Mucosa of gallbladder (tissue), 1 donor: ENCODE results near the gene VWC2L. TPM values are rescaled to one million over a fixed set of nuclear protein-coding genes. Genes with fewer than 3 reads are reported as not detected.

Source experiments
- DNase-seq: peaks from one replicate; pipeline ENCODE4 v3.0.0-alpha.2; 2020; ENCODE audit warnings: low spot score
- total RNA-seq: library from RNA; stranded (reverse); gene quantifications from one replicate; pipeline ENCODE4 v1.2.1, GENCODE V29; 2021
- donor health status: DM: no; HTN: no; CAD: no.

Gene VWC2L
- total RNA-seq, 1 donor from 2014 or later: not detected

DNA sequence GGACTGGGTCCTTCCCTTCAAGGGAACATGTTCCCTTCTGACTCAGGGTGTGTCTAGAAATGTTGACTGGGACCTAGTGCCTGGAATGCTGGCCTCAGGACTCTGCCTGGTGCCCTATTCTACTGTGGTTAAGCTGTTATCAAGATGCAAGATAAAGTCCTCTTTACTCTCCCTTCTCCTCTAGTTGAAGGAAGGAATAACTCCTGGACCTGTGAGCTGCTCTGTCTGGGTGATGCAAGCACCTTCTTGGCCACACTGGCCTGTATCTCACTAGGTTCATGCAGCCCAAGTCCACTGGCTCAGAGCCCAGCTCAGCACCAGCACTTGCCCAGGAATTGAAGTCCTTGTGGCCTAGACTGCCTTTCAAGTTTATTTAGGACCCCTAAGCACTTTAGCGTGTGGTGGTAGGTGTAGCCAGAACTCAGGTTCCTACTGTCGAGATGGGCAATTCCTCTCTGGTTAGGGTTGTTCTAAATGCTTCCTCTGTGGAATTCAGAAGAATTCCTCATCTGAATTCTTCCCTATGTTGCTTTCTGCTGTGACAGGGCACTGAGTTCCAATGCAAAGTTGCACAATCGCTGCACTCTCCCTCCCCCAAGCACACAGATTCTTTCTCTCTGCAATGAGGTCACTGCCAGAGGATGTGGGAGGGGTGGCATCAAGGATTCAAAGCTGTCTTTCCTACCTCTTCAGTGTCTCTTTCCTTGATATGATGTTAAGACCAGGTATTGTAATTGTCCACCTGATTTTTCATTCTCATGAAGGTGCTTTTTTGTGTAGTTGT, 54.7 kb downstream of the VWC2L start:
- peak; percentile 38 for DNase-seq

- no peak for DNase-seq
Observed at GRCh38 chr2:214469728-214470127, 58.9 kb downstream of the VWC2L start.

GRCh38 chr2:214471382-214471781, 60.5 kb downstream of the VWC2L start:
- DNase-seq: no peak

- DNase-seq: no peak
Observed at GRCh38 chr2:214471990-214472389, 61.1 kb downstream of the VWC2L start.

- DNase-seq: no peak
Observed at GRCh38 chr2:214477305-214477704, 66.5 kb downstream of the VWC2L start.

- DNase-seq: no peak
Observed at GRCh38 chr2:214481204-214481603, 70.3 kb downstream of the VWC2L start.

- DNase-seq: no peak
Observed at GRCh38 chr2:214482728-214483127, 71.9 kb downstream of the VWC2L start.

DNA sequence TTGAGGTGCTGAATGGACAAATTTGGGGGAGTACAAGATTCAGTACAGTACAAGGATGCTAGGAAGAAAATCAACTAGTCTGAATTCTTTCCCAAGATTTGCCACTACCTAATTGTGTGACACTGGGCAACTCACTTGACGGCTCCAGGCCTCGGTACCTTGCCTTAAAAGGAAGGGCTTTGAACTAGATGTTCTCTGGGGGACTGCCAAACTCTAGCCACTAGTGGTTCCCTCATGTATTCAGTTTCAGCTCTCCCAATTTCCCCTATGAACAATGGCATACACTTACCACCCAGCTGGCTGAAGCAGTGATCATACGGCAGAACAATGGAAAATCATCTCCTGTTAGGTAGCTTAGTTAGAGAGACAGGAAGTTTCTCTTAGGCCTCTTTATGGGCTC, 73.4 kb downstream of the VWC2L start:
- DNase-seq: no peak

- DNase-seq: no peak
Observed at GRCh38 chr2:214484701-214485100, 73.8 kb downstream of the VWC2L start.

- DNase-seq: no peak
Observed at GRCh38 chr2:214489181-214489580, 78.3 kb downstream of the VWC2L start.

DNA sequence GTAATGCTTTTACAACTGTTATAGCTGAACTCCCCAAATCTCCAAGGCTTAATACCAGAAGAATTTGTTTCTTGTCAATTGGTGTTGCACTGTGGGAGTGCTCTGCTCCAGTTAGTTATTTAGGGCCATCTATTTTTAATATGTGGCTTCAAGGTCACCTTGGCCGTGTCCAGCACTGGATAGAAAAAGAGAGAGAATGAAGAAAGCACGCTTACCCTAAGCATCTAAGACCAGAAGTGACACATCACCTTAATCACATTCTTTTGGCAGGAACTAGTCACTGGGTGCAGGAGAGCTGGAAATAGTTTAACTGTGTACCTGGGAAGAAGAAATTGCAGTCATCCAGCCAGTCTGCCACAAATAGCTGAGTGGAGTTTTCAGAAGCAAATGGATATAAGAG, 78.8 kb downstream of the VWC2L start:
- DNase-seq: no peak

GRCh38 chr2:214492152-214492551, 81.3 kb downstream of the VWC2L start:
- DNase-seq: no peak

GRCh38 chr2:214492608-214493007, 81.8 kb downstream of the VWC2L start:
- no peak for DNase-seq

- peak; percentile 31 for DNase-seq
Observed at GRCh38 chr2:214497489-214497888, 86.6 kb downstream of the VWC2L start.

DNA sequence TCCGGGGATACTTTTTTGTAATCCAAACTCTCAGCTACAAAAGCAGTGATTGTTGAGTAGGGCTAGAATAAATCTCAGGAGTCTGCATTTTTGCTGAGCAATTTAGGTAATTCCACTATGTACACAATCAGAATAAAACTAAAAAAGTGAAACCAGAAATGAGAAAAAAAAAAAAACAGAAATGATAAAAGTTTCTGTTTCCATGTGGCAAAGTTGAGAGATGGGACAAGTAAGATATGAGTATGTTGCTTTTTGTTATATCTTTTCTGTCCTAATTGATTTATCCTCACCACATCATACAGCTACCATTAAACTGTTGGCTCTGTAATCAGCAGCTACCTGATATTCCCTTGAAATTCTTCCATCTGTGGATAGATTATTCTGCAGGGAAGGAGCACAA, 92.7 kb downstream of the VWC2L start:
- no peak for DNase-seq

DNA sequence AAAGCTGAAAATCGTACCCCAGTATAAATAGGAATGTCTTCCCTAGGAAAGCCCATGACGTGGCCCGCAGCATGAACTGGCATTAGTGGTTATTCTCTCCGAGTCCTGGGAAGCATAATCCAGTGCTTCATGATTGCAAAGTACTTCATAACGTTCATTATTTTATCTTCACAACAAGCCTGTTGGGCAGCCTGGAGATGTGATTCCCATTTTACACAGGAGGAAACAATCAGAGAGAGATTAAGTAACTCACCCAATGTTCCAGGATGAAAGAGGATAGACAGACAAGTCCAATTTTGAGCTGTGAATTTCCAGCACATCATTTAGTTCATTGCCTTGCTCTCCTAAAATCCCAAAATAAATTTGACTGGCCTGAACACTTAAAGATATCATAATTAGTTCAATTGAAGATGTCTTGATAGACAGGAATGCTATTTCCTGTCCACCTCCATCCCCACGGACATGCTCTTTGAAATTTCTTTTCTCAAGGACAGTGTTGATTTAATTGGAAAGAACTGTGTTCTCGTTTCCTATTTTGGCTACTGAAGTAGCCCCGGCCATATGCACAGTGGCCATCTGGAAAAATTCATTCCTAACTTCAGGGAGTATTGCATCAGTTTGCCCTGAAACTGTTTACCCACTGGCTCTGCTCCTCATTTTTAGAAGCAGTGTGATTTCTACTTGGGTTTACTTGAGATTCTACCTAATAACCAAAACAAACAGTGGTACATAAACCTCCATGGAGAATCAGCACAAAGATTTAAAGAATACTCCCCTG, 93.9 kb downstream of the VWC2L start:
- DNase-seq: peak; percentile 12

DNA sequence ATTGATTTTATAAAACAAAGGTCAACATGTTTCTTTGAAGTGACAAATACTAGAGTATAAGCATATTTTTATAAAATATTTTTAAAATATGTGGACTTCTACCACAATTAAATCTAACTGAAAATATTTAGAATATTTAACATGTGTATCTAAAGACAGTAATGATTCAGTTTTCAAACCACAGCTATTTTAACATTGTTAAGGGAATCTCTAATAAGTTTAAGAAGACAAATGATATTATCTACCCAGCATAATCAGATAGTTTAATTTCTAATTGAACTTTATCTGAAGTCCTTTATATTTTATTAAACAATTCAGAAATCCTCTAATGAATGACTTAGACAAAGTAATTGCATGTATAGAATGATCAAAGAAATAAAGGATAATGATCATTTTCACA, 96.2 kb downstream of the VWC2L start:
- no peak for DNase-seq

- no peak for DNase-seq
Observed at GRCh38 chr2:214514704-214515103, 103.8 kb downstream of the VWC2L start.

- no peak for DNase-seq
Observed at GRCh38 chr2:214515111-214515510, 104.3 kb downstream of the VWC2L start.

DNA sequence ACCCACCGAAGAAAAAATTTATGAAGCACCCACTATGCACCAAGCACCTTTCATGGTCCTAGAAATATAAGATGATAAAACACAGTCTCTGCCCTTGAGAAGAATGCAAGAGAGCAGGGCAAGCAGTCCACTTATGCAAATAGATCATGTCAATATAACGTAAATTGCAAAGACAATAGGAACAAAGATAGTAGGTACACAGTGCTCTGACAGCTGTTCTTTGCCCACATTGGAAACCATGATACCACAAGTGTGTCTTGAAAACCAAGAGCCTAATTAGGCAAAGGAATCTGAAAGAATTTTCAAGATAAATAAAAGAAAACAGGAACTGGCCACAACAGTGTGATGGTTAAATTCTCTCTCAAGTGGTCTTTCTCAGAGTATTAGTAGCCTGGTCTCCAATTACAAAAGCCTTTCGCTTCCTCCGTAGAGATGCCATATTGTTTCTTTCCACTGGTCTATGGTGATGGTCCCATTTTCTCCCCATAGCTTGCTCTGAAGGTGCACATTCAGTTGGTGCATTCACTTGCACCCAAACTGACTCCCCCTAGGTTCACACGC, 108.5 kb downstream of the VWC2L start:
- no peak for DNase-seq

GRCh38 chr2:214529021-214529420, 118.2 kb downstream of the VWC2L start:
- no peak for DNase-seq

GRCh38 chr2:214529514-214529913, 118.7 kb downstream of the VWC2L start:
- DNase-seq: no peak

- no peak for DNase-seq
Observed at GRCh38 chr2:214533541-214533940, 122.7 kb downstream of the VWC2L start.
